Fibroblast of villous mesenchyme (primary cell): ENCODE measurements around the gene JPT2. TPM values are rescaled to one million over a fixed set of nuclear protein-coding genes. Genes with fewer than 3 reads are reported as not detected.
A peak's percentile ranks its signal among the peaks of the same experiment; 100 is the strongest.

Source experiments
- DNase-seq: peaks from one replicate; pipeline ENCODE4 v3.0.0-alpha.2; 2010; ENCODE audit warnings: low read depth
- H3K4me3 ChIP-seq: 2 replicates; pipeline ENCODE4 v1.5.1; 2011; ENCODE audit warnings: low read depth, mild to moderate bottlenecking, low read length
- total RNA-seq: library from RNA; depleted of rRNA; stranded (reverse); fragments of >200 nt; gene quantifications from 2 replicates; pipeline ENCODE4 v1.2.3, GENCODE V29; 2012
- TF ChIP-seq, protein P1 (sequence below): IDR thresholded peaks from 2 replicates; pipeline ENCODE4 v1.5.1; 2012; ENCODE audit warnings: low read depth, mild to moderate bottlenecking, low read length; ENCODE audit not compliant: insufficient read depth

The JPT2 gene
- total RNA-seq, 1 donor: 61.7 TPM

DNA sequence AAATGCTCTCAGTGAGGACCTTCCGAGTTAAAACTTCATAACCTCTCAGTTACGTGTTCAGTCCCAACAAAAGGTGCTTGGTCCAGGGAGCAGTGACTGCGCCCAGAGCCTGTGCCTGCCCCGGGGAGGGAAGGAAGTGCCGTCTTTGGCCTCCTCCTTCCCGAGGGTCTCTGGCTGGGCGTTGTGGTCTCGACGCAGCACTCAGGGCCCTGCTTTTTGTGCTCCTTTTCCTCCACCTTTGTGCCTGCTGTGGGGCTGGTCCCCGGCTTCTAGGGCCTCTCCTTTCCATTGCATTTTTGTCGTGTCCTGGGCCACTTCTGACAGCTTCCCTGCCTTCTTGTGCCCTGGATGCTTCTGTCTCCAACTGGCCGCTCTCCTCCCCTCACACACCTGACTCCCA lies 36.8 kb upstream of the JPT2 start:
- DNase-seq: no peak
- no peak overlapping the region for H3K4me3 ChIP-seq
- TF ChIP-seq, protein P1, sequence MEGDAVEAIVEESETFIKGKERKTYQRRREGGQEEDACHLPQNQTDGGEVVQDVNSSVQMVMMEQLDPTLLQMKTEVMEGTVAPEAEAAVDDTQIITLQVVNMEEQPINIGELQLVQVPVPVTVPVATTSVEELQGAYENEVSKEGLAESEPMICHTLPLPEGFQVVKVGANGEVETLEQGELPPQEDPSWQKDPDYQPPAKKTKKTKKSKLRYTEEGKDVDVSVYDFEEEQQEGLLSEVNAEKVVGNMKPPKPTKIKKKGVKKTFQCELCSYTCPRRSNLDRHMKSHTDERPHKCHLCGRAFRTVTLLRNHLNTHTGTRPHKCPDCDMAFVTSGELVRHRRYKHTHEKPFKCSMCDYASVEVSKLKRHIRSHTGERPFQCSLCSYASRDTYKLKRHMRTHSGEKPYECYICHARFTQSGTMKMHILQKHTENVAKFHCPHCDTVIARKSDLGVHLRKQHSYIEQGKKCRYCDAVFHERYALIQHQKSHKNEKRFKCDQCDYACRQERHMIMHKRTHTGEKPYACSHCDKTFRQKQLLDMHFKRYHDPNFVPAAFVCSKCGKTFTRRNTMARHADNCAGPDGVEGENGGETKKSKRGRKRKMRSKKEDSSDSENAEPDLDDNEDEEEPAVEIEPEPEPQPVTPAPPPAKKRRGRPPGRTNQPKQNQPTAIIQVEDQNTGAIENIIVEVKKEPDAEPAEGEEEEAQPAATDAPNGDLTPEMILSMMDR: no peak

DNA sequence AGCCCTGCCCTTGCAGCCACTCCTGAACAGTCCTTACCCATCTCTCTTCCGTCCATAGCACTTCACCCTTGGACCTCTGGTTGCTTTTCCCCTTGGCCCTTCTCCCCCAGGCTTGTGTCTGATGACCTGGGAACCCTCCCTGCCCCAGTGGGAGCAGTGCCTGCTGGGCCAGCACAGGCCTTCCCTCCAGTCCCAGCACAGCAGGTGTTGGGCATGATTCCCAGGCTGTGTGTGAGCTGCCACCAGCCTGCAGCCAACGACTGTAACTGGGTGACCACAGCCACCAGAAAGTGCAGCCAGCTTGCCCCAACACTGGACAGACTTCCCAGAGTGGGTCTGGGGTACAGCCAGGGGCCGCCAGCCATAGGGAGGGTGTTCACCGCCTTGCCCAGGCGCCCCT lies 35.9 kb upstream of the JPT2 start:
- DNase-seq: no peak
- no peak overlapping the region for H3K4me3 ChIP-seq
- TF ChIP-seq, protein P1: no peak

DNA sequence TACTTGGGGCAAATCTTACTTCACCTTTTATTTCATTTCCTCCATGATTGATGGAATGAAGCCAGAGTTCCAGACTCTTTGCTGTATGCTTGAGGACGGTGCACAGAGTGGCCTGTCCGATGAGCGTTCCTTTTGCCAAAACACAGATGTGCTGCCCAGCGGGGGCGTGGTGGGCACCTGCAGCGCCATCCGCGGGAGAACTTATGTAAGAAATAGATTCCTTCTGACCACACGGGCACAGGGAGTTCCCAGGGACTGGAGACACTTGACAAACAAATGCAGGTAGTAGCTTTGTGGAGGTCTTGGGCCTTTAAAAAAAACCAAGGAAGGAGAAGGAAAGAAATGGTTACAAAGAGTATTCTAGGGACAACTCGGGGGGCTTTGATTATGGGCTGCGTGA lies 35.3 kb upstream of the JPT2 start:
- TF ChIP-seq, protein P1: no peak
- H3K4me3 ChIP-seq: no peak overlapping the region

DNA sequence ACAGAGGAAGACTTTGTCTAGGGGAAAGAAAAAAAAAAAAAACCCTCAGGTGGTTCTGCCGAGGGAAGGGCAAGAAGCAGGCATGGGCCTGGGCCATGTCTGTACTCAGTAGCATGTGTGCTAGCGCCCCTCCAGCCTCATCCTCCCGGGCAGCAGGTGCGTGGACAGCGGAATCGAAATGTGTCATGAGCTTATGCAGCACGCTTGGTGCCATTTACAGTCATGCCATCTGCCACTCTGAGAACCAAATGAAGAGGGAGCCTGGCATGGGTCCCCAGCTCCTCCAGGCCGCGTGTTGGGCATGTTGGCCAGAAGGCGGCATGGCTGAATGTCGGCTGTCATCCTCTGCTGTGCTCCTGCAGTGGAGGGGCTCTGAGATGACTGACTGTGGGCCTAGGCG lies 34.6 kb upstream of the JPT2 start:
- no peak overlapping the region for H3K4me3 ChIP-seq
- TF ChIP-seq, protein P1: no peak
- no peak for DNase-seq

More for the DNA sequence above, 35.3 kb upstream of the JPT2 start:
- no peak for DNase-seq

DNA sequence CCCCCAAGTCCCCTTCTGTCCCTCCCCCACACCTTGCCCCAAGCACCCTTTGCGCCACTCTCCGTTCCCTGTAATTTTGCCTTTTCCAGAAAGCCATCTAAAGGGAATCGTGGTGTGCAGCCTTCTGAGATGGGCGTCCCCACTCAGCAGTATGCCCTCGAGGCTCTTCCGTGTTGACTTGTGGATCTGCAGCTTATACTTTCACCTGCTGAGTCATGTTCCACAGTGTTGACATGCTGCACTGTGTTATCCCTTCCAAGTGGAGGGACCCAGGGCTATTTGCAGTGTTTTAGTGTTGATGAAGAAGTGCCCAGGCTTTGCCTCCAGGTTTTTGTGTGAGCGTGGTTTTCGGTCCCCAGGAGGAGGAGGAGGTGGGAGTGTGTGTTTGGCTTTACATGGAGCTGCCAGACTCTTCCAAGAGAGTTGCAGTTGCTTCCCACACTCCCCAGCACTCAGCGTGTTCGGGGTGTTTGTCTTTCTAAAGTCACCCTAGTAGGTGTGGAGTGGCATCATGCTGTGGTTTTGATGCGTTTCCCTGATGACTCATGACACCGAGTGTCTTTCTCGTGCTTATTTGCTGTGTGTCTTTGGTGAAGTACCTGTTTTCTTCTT lies 32.1 kb upstream of the JPT2 start:
- TF ChIP-seq, protein P1: no peak
- DNase-seq: peak; percentile 54
- no peak overlapping the region for H3K4me3 ChIP-seq

DNA sequence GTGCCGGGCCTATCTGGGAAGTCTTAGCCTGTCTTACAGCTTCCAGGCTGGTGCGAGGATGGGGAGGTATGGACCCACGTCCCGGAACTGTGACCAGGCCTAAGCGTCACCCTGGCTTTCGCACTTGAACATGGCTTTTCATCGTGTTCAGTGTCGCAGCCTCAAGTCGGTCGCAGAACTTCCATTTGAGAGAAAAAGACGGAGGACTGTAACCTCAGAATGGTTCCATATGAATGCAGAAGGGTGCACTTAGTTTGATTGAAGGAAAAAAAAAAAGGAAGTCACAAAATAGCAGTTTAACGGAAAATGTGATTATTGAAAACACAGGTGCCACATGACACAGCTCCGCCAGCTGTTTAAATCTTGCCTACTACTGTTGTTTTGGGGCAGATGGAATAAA lies 30.2 kb upstream of the JPT2 start:
- TF ChIP-seq, protein P1: no peak
- DNase-seq: no peak
- no peak overlapping the region for H3K4me3 ChIP-seq

DNA sequence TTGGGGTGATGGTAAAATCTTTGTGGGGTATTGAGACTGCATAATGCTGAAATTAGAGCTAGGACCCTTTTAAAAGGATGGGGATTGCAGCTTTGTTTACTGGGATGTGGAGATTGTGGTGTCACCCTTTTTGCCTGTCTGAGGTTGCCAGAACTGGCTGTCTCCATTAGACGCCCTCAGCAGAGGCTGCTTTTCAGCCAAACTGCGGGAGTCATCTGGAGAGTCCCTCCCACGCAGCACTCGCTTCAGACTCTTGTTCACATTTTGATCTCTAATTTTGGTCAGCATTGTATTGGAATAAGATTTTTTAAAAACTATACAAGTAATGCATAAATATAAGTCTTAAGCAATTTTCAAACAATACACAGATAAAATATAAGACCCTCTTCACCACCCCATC lies 27.9 kb upstream of the JPT2 start:
- peak; percentile 25 for DNase-seq
- no peak overlapping the region for H3K4me3 ChIP-seq
- TF ChIP-seq, protein P1: no peak
